Gastroesophageal sphincter (tissue), 3 donors: Measurements from ENCODE around the gene SOX13.

Source experiments
- POLR2AphosphoS5 ChIP-seq: sonication (generic); formaldehyde crosslinking; IDR thresholded peaks from one replicate; pipeline ENCODE4 v1.6.1; 2017; ENCODE audit warnings: antibody characterized with exemption
- TF ChIP-seq, protein P1 (sequence below), 4 experiments: fragments of 200-600 bp in 2 of 4; fragments of 450-650 bp in 2 of 4; sonication (generic) in 1 of 4; IDR thresholded peaks; one replicate each; pipeline ENCODE4 v1.5.1; 2017 to 2019; ENCODE audit warnings: antibody characterized with exemption in 4 of 4, mild to moderate bottlenecking in 2 of 4, moderate library complexity in 2 of 4

- TF ChIP-seq, protein P1, sequence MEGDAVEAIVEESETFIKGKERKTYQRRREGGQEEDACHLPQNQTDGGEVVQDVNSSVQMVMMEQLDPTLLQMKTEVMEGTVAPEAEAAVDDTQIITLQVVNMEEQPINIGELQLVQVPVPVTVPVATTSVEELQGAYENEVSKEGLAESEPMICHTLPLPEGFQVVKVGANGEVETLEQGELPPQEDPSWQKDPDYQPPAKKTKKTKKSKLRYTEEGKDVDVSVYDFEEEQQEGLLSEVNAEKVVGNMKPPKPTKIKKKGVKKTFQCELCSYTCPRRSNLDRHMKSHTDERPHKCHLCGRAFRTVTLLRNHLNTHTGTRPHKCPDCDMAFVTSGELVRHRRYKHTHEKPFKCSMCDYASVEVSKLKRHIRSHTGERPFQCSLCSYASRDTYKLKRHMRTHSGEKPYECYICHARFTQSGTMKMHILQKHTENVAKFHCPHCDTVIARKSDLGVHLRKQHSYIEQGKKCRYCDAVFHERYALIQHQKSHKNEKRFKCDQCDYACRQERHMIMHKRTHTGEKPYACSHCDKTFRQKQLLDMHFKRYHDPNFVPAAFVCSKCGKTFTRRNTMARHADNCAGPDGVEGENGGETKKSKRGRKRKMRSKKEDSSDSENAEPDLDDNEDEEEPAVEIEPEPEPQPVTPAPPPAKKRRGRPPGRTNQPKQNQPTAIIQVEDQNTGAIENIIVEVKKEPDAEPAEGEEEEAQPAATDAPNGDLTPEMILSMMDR (IDR thresholded peaks at IDR 0.05): no peak
- TF ChIP-seq POLR2AphosphoS5: no peak
These were observed 14.4 kb downstream of the SOX13 start for GRCh38 chr1:204087181-204087892.
